Measurements from ENCODE around the gene RUFY4. TPM values are rescaled to one million over a fixed set of nuclear protein-coding genes. Genes with fewer than 3 reads are reported as not detected.
"Not testable (repeated sequence)": the region's sequence is repeated elsewhere in the genome, so short reads cannot be mapped to it uniquely, and the experiment has no call there.

RUFY4 gene
- total RNA-seq: under 1 TPM in 4 of 6 donors, not detected in 2; 0.15 to 0.51 (median 0.21) TPM

- peak; percentile 72 to 85 for ATAC-seq (ENCODE audit: low FRiP score in 2 of 2)
- not testable (repeated sequence) for H3K27me3 ChIP-seq, H3K36me3 ChIP-seq, H3K9me3 ChIP-seq, H3K27ac ChIP-seq
- WGBS, 2 donors: 9 to 10% methylated on average over 14 to 15 of the region's 15 CpGs
- peak; percentile 80 to 92 (median 90) for TF ChIP-seq CTCF (IDR thresholded peaks at IDR 0.05)
- peak; percentile 62 to 78 for DNase-seq
- Histone ChIP-seq H3K4me3 (peak within 1 kb of the TSS in 3 of 4 donors; percentile 31 to 45 (median 45)), H3K4me1 (peaks cover 5 to 14% (median 10%) of the 10 kb centered on the region in 4 donors)
Observed at GRCh38 chr2:218068721-218069334, at the start of gene RUFY4. TSS of gene RUFY4 (plus strand) at chr2:218069253. CDS start at chr2:218070606, 1,353 bp downstream.

GRCh38 chr2:218019411-218020060, 49.5 kb upstream of the RUFY4 start:
- 71 to 84% methylated on average over 7 of the region's 7 CpGs for WGBS, 2 donors
- DNase-seq: no peak
- Histone ChIP-seq H3K4me1 (peaks cover 0 to 11% (median 9%) of the 10 kb centered on the region in 4 donors), H3K27ac (no peak overlapping the region), H3K4me3 (no peak overlapping the region), H3K27me3 (no peaks in the 10 kb centered on the region), H3K9me3 (no peaks in the 10 kb centered on the region), H3K36me3 (no peaks in the 10 kb centered on the region)
- no peak for TF ChIP-seq POLR2AphosphoS5 (IDR thresholded peaks at IDR 0.05)
- no peak for TF ChIP-seq CTCF (IDR thresholded peaks at IDR 0.05)
- no peak for TF ChIP-seq EP300 (IDR thresholded peaks at IDR 0.05)
- no peak for TF ChIP-seq POLR2A (IDR thresholded peaks at IDR 0.05)
- ATAC-seq (ENCODE audit: low FRiP score in 2 of 2): no peak

GRCh38 chr2:218020281-218020680, 48.8 kb upstream of the RUFY4 start:
- 80 to 88% methylated on average over 5 of the region's 5 CpGs for WGBS, 2 donors
- Histone ChIP-seq H3K9me3 (no peaks in the 10 kb centered on the region), H3K4me3 (no peak overlapping the region), H3K27ac (no peak overlapping the region), H3K4me1 (peaks cover 0 to 11% (median 8%) of the 10 kb centered on the region in 4 donors), H3K36me3 (no peaks in the 10 kb centered on the region), H3K27me3 (no peaks in the 10 kb centered on the region)
- ATAC-seq (ENCODE audit: low FRiP score in 2 of 2): no peak
- no peak for DNase-seq
- TF ChIP-seq CTCF (IDR thresholded peaks at IDR 0.05) (no peak), POLR2AphosphoS5 (IDR thresholded peaks at IDR 0.05) (no peak), EP300 (IDR thresholded peaks at IDR 0.05) (no peak), POLR2A (IDR thresholded peaks at IDR 0.05) (no peak)

GRCh38 chr2:218020966-218021535, 48.0 kb upstream of the RUFY4 start:
- Histone ChIP-seq H3K4me1 (peaks cover 0 to 11% (median 6%) of the 10 kb centered on the region in 4 donors), H3K27ac (no peak overlapping the region), H3K4me3 (no peak overlapping the region), H3K9me3 (no peaks in the 10 kb centered on the region), H3K27me3 (no peaks in the 10 kb centered on the region), H3K36me3 (no peaks in the 10 kb centered on the region)
- no peak for TF ChIP-seq POLR2A (IDR thresholded peaks at IDR 0.05)
- TF ChIP-seq EP300 (IDR thresholded peaks at IDR 0.05): no peak
- no peak for TF ChIP-seq POLR2AphosphoS5 (IDR thresholded peaks at IDR 0.05)
- TF ChIP-seq CTCF (IDR thresholded peaks at IDR 0.05): no peak
- ATAC-seq (ENCODE audit: low FRiP score in 2 of 2) (no peak), DNase-seq (no peak)
- 83 to 93% methylated on average over 4 to 6 of the region's 6 CpGs for WGBS, 2 donors
